Natural killer cell treated with Interleukin-12 subunit alpha and Interleukin-12 subunit beta and Interleukin-15 and Interleukin-18, amount 100 ng/mL, for 72 hours (primary cell): ENCODE measurements around the gene ALG12. TPM values are rescaled to one million over a fixed set of nuclear protein-coding genes. Genes with fewer than 3 reads are reported as not detected.

Experiments
- ATAC-seq, 2 donors: fragments of 150-1000 bp; cut with Tn5 transposase in 1 of 2; sonication (Bioruptor Pico), chemical (Tn5 transposase) in 1 of 2; 2 replicates each; pipeline ENCODE4 v1.10.0; 2021
- DNase-seq: peaks from one replicate; pipeline ENCODE4 v3.0.0; 2022; ENCODE audit warnings: low spot score
- H3K27ac Mint-ChIP-seq, 2 donors: 1 replicate in 1 of 2; 2 replicates in 1 of 2; pipeline ENCODE4 v1.8.0; 2022; ENCODE audit warnings: mixed read lengths in 2 of 2, mild to moderate bottlenecking in 1 of 2, moderate library complexity in 1 of 2
- H3K27me3 Mint-ChIP-seq, 2 donors: 1 replicate in 1 of 2; 2 replicates in 1 of 2; pipeline ENCODE4 v1.8.0; 2022; ENCODE audit warnings: mixed read lengths in 2 of 2
- H3K36me3 Mint-ChIP-seq: one replicate; pipeline ENCODE4 v1.8.0; 2022; ENCODE audit warnings: mixed read lengths
- H3K4me1 Mint-ChIP-seq, 2 donors: 1 replicate in 1 of 2; 2 replicates in 1 of 2; pipeline ENCODE4 v1.8.0; 2022; ENCODE audit warnings: low read depth in 2 of 2, mixed read lengths in 2 of 2, mild to moderate bottlenecking in 1 of 2
- H3K4me3 Mint-ChIP-seq: one replicate; pipeline ENCODE4 v1.8.0; 2022; ENCODE audit warnings: mixed read lengths
- H3K9me3 Mint-ChIP-seq: 2 replicates; pipeline ENCODE4 v1.8.0; 2022; ENCODE audit warnings: mixed read lengths
- total RNA-seq, 2 donors: library from RNA; stranded (reverse); gene quantifications; one replicate each; pipeline ENCODE4 v1.2.3, GENCODE V29; 2022

ALG12 gene
- total RNA-seq, 2 donors from 2014 or later = 19.3 to 22.9 TPM

GRCh38 chr22:49882519-49883293, 35.5 kb downstream of the ALG12 start:
- ATAC-seq = no peak
- no peak overlapping the region for H3K27ac Mint-ChIP-seq
- no peaks in the 10 kb centered on the region for H3K27me3 Mint-ChIP-seq
- H3K9me3 Mint-ChIP-seq = no peaks in the 10 kb centered on the region
- H3K36me3 Mint-ChIP-seq = no peaks in the 10 kb centered on the region
- no peak for DNase-seq
- H3K4me1 Mint-ChIP-seq = peaks cover 28 to 35% of the 10 kb centered on the region in 2 donors
- H3K4me3 Mint-ChIP-seq = no peak overlapping the region

- no peaks in the 10 kb centered on the region for H3K27me3 Mint-ChIP-seq
- DNase-seq = no peak
- H3K9me3 Mint-ChIP-seq = no peaks in the 10 kb centered on the region
- H3K4me3 Mint-ChIP-seq = no peak overlapping the region
- no peak for ATAC-seq
- no peaks in the 10 kb centered on the region for H3K36me3 Mint-ChIP-seq
- peaks cover 28 to 31% of the 10 kb centered on the region in 2 donors for H3K4me1 Mint-ChIP-seq
- no peak overlapping the region for H3K27ac Mint-ChIP-seq
Measured at GRCh38 chr22:49881856-49882255, 36.4 kb downstream of the ALG12 start.

DNA sequence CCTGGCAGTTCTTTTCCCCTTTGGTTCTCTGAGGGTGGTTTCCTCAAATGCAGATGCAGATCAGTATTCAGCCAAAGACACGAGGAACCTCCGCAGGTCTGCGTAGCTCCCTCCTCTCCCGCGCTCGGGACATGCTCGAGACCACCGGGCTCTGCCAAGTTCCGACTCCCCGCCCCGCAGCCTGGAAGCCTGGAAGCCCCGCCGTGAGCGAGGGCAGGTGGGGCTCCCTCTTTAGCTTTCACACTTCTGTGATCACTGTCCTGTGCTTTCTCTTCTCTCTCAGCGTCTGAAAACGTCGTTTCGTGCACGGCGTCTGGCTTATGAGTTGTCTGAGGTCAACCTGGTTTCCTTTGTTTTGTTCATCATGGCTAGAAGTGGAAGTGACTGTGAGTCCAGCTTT, 38.0 kb downstream of the ALG12 start:
- DNase-seq (no peak), ATAC-seq (peak in 1 of 2 donors; percentile 54)
- no peaks in the 10 kb centered on the region for H3K9me3 Mint-ChIP-seq
- H3K27me3 Mint-ChIP-seq = no peaks in the 10 kb centered on the region
- H3K27ac Mint-ChIP-seq = peak overlapping the region in 1 of 2 donors; percentile 54
- no peaks in the 10 kb centered on the region for H3K36me3 Mint-ChIP-seq
- H3K4me1 Mint-ChIP-seq = peaks cover 28% of the 10 kb centered on the region in 2 donors
- peak overlapping the region; percentile 72 for H3K4me3 Mint-ChIP-seq

GRCh38 chr22:49879871-49880270, 38.4 kb downstream of the ALG12 start:
- Mint-ChIP-seq H3K4me1 (peaks cover 28% of the 10 kb centered on the region in 2 donors), H3K27me3 (no peaks in the 10 kb centered on the region), H3K4me3 (peak overlapping the region; percentile 72), H3K27ac (peak overlapping the region in 1 of 2 donors; percentile 54), H3K9me3 (no peaks in the 10 kb centered on the region), H3K36me3 (no peaks in the 10 kb centered on the region)
- ATAC-seq (no peak), DNase-seq (no peak)

DNA sequence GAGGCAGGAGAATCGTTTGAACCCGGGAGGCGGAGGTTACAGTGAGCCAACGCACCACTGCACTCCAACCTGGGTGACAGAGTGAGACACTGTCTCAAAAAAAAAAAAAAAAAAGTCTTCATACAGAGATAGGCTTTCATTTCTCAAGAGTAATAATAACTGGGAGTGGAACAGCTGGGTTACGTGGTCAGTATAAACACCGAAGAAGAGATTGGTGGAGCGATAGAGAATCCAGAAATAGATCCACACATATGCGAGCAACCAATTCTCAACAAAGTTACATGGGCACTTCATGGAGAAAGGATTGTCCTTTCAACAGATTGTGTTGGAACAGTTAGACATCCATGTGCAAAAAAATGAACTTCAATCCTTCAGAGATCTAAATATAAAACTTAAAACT, 40.0 kb downstream of the ALG12 start:
- Mint-ChIP-seq H3K27ac (no peak overlapping the region), H3K27me3 (no peaks in the 10 kb centered on the region), H3K4me3 (no peak overlapping the region), H3K4me1 (peaks cover 29% of the 10 kb centered on the region in 2 donors), H3K36me3 (no peaks in the 10 kb centered on the region), H3K9me3 (no peaks in the 10 kb centered on the region)
- no peak for ATAC-seq
- no peak for DNase-seq

GRCh38 chr22:49877642-49878041, 40.6 kb downstream of the ALG12 start:
- H3K9me3 Mint-ChIP-seq = no peaks in the 10 kb centered on the region
- H3K36me3 Mint-ChIP-seq = no peaks in the 10 kb centered on the region
- H3K27me3 Mint-ChIP-seq = no peaks in the 10 kb centered on the region
- DNase-seq (no peak), ATAC-seq (no peak)
- H3K27ac Mint-ChIP-seq = no peak overlapping the region
- peaks cover 26% of the 10 kb centered on the region in 2 donors for H3K4me1 Mint-ChIP-seq
- no peak overlapping the region for H3K4me3 Mint-ChIP-seq

- H3K9me3 Mint-ChIP-seq = no peaks in the 10 kb centered on the region
- ATAC-seq (no peak), DNase-seq (no peak)
- H3K4me1 Mint-ChIP-seq = peaks cover 38 to 39% of the 10 kb centered on the region in 2 donors
- no peaks in the 10 kb centered on the region for H3K27me3 Mint-ChIP-seq
- no peak overlapping the region for H3K4me3 Mint-ChIP-seq
- peaks cover 18% of the 10 kb centered on the region for H3K36me3 Mint-ChIP-seq
- H3K27ac Mint-ChIP-seq = no peak overlapping the region
Measured at GRCh38 chr22:49873228-49873940, 44.9 kb downstream of the ALG12 start.

DNA sequence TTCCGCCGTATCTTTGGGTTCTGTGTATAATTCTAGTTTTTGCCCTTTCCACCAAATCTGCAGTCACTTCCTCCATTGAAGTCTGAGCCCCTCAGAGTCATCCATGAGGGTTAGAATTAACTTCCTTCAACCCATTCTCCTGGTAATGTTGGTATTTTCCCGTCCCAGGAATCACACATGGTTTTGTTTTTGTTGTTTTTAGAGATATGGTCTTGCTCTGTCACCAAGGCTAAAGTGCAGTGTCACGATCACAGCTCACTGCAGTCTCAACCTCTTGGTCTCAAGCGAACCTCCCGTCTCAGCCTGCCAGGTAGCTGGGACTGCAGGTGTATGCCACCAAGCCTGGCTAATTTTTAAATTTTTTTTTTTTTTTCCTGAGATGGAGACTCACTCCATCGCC, 45.9 kb downstream of the ALG12 start:
- no peak for ATAC-seq
- DNase-seq = no peak
- H3K27ac Mint-ChIP-seq = no peak overlapping the region
- H3K4me3 Mint-ChIP-seq = no peak overlapping the region
- no peaks in the 10 kb centered on the region for H3K27me3 Mint-ChIP-seq
- H3K4me1 Mint-ChIP-seq = peaks cover 45 to 48% of the 10 kb centered on the region in 2 donors
- no peaks in the 10 kb centered on the region for H3K9me3 Mint-ChIP-seq
- H3K36me3 Mint-ChIP-seq = peaks cover 20% of the 10 kb centered on the region

DNA sequence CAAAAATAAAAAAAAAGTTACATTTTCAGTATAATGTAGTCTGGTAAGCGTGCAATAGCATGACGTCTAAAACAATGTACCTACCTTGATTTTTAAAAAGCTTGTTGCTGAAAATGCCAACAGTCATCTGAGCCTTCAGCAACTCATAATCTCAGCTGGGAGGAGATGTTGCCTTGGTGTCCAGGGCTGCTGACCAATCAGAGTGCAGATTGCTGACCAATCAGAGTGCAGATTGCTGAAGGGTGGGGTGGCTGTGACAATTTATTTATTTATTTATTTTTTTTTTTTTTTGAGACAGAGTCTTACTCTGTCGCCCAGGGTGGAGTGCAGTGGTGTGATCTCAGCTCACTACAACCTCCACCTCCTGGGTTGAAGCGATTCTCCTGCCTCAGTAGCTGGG, 46.8 kb downstream of the ALG12 start:
- Mint-ChIP-seq H3K27me3 (no peaks in the 10 kb centered on the region), H3K9me3 (no peaks in the 10 kb centered on the region), H3K36me3 (peaks cover 29% of the 10 kb centered on the region), H3K27ac (no peak overlapping the region), H3K4me1 (peaks cover 54 to 57% of the 10 kb centered on the region in 2 donors), H3K4me3 (no peak overlapping the region)
- DNase-seq = no peak
- ATAC-seq = no peak

DNA sequence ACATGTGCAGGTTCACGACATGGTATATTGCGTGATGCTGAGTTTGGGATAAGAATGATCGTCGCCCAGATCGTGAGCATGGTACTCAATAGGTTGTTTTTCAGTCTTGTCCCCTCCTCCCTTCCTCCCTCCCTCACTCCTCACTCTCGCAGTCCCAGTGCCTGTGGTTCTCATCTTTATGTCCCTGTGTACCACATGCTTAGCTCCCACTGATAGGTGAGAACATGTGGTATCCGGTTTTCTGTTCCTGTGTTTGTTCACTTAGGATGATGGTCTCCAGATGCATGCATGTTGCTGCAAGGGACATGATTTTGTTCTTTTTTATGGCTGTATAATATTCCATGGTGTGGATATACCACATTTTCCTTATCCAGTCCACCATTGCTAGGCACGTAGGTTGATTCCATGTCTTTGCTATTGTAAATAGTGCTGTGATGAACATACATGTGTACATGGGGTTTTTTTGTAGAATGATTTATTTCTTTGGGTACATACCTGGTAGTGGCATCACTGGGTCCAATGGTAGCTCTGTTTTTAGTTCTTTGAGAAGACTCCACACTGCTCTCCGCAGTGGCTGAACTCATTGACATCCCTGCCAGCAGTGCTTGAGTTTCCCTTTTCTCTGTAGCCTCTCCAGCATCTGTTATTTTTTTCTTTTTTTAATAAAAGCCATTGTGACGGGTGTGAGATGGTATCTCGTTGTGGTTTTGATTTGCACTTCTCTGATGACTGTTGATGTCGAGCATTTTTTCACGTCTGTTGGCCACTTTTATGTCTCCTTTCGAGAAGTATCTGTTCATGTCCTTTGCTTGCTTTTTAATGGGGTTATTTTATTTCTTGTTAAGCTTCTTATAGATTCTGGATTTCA, 48.2 kb downstream of the ALG12 start:
- Mint-ChIP-seq H3K9me3 (no peaks in the 10 kb centered on the region), H3K27ac (peak overlapping the region; percentile 9 to 12), H3K27me3 (no peaks in the 10 kb centered on the region), H3K4me3 (peak overlapping the region; percentile 60), H3K4me1 (peaks cover 63 to 68% of the 10 kb centered on the region in 2 donors), H3K36me3 (peaks cover 38% of the 10 kb centered on the region)
- ATAC-seq = peak in 1 of 2 donors; percentile 33
- DNase-seq = no peak

DNA sequence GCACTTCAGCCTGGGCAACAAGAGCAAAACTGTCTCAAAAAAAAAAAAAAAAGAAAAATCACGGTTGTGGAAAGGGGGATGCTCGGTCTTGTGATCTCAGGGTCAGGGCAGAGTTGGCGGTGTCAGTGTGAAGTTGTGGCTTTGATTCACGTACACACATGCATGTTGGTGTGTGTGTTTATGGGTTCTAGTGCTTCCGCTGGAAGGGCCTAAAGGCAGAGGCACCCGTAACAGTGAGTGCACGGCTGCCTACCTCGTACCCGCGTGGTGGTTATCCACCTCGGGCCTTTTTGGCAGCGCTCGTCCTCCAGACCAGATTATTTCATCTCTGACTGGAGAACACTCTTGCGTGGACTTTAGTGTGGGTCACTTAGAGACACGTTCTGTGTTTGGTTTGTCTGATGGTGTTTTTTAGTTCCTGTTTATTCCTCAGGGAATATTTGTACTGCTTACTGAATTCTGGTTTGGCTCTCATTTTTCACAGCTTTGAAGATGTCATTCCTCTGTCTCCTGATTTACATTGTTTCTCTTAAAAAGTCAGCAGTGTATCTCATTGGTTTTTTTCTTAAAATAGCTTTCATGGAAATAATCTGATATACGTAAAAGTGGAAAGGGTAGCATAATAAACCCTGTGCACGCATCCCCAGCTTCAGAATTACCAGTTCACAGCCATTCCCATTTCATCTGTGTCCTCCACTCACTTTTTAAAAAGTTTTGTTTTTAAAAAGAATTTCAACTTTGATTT, 49.0 kb downstream of the ALG12 start:
- Mint-ChIP-seq H3K27ac (peak overlapping the region; percentile 9 to 12), H3K36me3 (peaks cover 38% of the 10 kb centered on the region)
- DNase-seq = no peak

DNA sequence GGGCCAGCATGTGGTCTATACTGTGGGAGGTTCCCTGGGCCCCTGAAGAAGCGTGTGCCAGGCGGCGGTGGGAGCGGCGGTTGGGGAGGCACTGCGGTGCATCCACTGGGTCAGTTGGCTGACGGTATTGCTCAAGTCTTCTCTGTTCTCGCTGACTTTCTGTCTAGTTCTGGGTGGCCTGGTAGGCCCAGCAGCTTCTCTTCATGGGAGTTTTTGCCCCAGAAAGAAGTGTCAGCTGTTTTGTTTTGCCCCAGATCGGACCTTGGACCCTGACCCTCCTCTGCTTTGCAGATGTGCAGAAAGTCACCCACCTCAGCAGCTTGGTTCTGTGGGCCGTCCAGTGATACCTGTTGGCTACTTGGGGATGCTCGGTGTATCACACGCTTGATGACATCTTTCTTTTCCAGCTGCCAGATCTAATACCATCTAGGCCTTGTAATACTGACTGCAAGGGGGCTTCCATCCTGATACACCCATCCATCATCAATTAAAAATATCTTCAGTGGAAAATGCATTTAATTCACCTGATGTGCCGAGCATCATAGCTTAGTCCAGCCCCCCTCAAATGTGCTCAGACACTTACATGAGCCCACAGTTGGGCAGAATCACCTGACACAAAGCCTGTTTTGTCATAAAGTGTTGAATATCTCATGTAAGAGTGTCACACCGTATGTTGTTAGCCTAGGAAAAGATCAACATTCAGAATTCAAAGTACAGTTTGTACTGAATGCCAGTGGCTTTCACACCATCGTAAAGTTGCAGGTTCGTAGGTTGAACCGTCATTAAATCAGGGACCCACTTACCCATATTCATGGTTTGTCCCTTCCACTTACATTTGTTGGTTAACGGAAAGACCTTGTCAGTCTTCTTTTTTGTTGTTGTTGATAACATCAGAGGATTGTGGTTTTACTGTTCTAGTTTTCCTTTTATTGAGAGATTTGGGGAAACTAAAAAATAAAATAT, 50.7 kb downstream of the ALG12 start:
- no peaks in the 10 kb centered on the region for H3K27me3 Mint-ChIP-seq
- peak overlapping the region; percentile 61 for H3K4me3 Mint-ChIP-seq
- peak overlapping the region in 1 of 2 donors; percentile 12 for H3K27ac Mint-ChIP-seq
- peaks cover 65 to 69% of the 10 kb centered on the region in 2 donors for H3K4me1 Mint-ChIP-seq
- H3K9me3 Mint-ChIP-seq = no peaks in the 10 kb centered on the region
- DNase-seq (no peak), ATAC-seq (peak in 1 of 2 donors; percentile 9)
- H3K36me3 Mint-ChIP-seq = peaks cover 38% of the 10 kb centered on the region

More for the DNA sequence above, 49.0 kb downstream of the ALG12 start:
- Mint-ChIP-seq H3K27me3 (no peaks in the 10 kb centered on the region), H3K4me1 (peaks cover 65 to 68% of the 10 kb centered on the region in 2 donors), H3K9me3 (no peaks in the 10 kb centered on the region), H3K4me3 (peak overlapping the region; percentile 60)
- peak; percentile 62 for ATAC-seq
